Skin epidermis (tissue), 12 donors: ENCODE results near the gene NUDT3.
"Not testable (repeated sequence)": the region's sequence is repeated elsewhere in the genome, so short reads cannot be mapped to it uniquely, and the experiment has no call there.

Source experiments
- H3K27ac ChIP-seq, 21 experiments: fragments of 200-600 bp; sonication (generic) in 11 of 21; one replicate each; pipeline ENCODE4 v1.5.0; 2020; ENCODE audit warnings: mild to moderate bottlenecking in 3 of 21, inconsistent platforms in 2 of 21, moderate library complexity in 2 of 21
- H3K4me3 ChIP-seq, 7 experiments: fragments of 200-600 bp; sonication (generic) in 2 of 7; one replicate each; pipeline ENCODE4 v1.5.0; 2020; ENCODE audit warnings: inconsistent platforms in 2 of 7, mild to moderate bottlenecking in 2 of 7, moderate library complexity in 1 of 7

Gene NUDT3

GRCh38 chr6:34276191-34276590 is 116.3 kb downstream of the NUDT3 start:
- Histone ChIP-seq H3K27ac (no peak overlapping the region), H3K4me3 (no peak overlapping the region)

- no peak overlapping the region for H3K4me3 ChIP-seq
- H3K27ac ChIP-seq, result no peak overlapping the region
Measured at GRCh38 chr6:34275128-34275804, 117.2 kb downstream of the NUDT3 start.

- Histone ChIP-seq H3K4me3 (no peak overlapping the region), H3K27ac (no peak overlapping the region)
Measured at GRCh38 chr6:34274129-34274528, 118.3 kb downstream of the NUDT3 start.

GRCh38 chr6:34273242-34273805 is 119.1 kb downstream of the NUDT3 start:
- Histone ChIP-seq H3K27ac (peak overlapping the region in 1 of 21 experiments; percentile 6), H3K4me3 (no peak overlapping the region)

- Histone ChIP-seq H3K4me3 (no peak overlapping the region), H3K27ac (peak overlapping the region in 5 of 21 experiments; percentile 1 to 59 (median 50))
Measured at GRCh38 chr6:34272013-34272926, 120.2 kb downstream of the NUDT3 start.

- H3K4me3 ChIP-seq, H3K27ac ChIP-seq: not testable (repeated sequence)
Measured at GRCh38 chr6:34269658-34270341, 122.7 kb downstream of the NUDT3 start.

- not testable (repeated sequence) for H3K27ac ChIP-seq
Measured at GRCh38 chr6:34269132-34269531, 123.3 kb downstream of the NUDT3 start.

GRCh38 chr6:34267746-34268145 is 124.7 kb downstream of the NUDT3 start:
- no peak overlapping the region for H3K27ac ChIP-seq
- H3K4me3 ChIP-seq, result no peak overlapping the region

More at GRCh38 chr6:34269132-34269531, 123.3 kb downstream of the NUDT3 start:
- H3K4me3 ChIP-seq, result not testable (repeated sequence)

GRCh38 chr6:34263484-34263883 is 129.0 kb downstream of the NUDT3 start:
- H3K4me3 ChIP-seq, H3K27ac ChIP-seq: not testable (repeated sequence)

- Histone ChIP-seq H3K4me3 (no peak overlapping the region), H3K27ac (no peak overlapping the region)
Measured at GRCh38 chr6:34260576-34261267, 131.7 kb downstream of the NUDT3 start.

GRCh38 chr6:34259529-34260069 is 132.9 kb downstream of the NUDT3 start:
- no peak overlapping the region for H3K4me3 ChIP-seq
- no peak overlapping the region for H3K27ac ChIP-seq

GRCh38 chr6:34252395-34252794 is 140.1 kb downstream of the NUDT3 start:
- not testable (repeated sequence) for H3K4me3 ChIP-seq, H3K27ac ChIP-seq

GRCh38 chr6:34249469-34250261 is 142.8 kb downstream of the NUDT3 start:
- Histone ChIP-seq H3K27ac (peak overlapping the region; percentile 50 to 96 (median 91)), H3K4me3 (peak overlapping the region; percentile 54 to 89 (median 81))

- Histone ChIP-seq H3K4me3 (peak within 1 kb of the TSS; percentile 54 to 89 (median 81)), H3K27ac (peak within 1 kb of the TSS; percentile 50 to 96 (median 91))
Measured at GRCh38 chr6:34248727-34249468, 143.6 kb downstream of the NUDT3 start, which contains the start of gene SMIM29. SMIM29 (minus strand) TSS chr6:34249006; CDS start chr6:34247791, 1,215 bp downstream.

GRCh38 chr6:34248198-34248726 is 144.2 kb downstream of the NUDT3 start:
- peak overlapping the region in 20 of 21 experiments; percentile 79 to 96 (median 90) for H3K27ac ChIP-seq

GRCh38 chr6:34247481-34248197 is 144.8 kb downstream of the NUDT3 start:
- Histone ChIP-seq H3K4me3 (peak overlapping the region in 3 of 7 experiments; percentile 64 to 89 (median 88)), H3K27ac (peak overlapping the region in 18 of 21 experiments; percentile 14 to 96 (median 89))

More at GRCh38 chr6:34248198-34248726, 144.2 kb downstream of the NUDT3 start:
- peak overlapping the region; percentile 54 to 89 (median 81) for H3K4me3 ChIP-seq
